Muscle layer of duodenum (tissue), 2 donors: ENCODE measurements around the gene RELN.

Experiments
- H3K27ac ChIP-seq: one replicate; pipeline ENCODE4 v1.7.0; 2013; ENCODE audit warnings: mild to moderate bottlenecking, low read length
- H3K27me3 ChIP-seq: one replicate; pipeline ENCODE4 v1.7.0; 2013; ENCODE audit warnings: low read depth, mild to moderate bottlenecking, control low read depth, low read length
- H3K36me3 ChIP-seq, 2 donors: one replicate each; pipeline ENCODE4 v1.7.0; 2013; ENCODE audit warnings: low read length in 2 of 2, control low read depth in 1 of 2, mild to moderate bottlenecking in 1 of 2; ENCODE audit not compliant: insufficient read depth in 2 of 2, control insufficient read depth in 1 of 2
- H3K4me1 ChIP-seq, 2 donors: one replicate each; pipeline ENCODE4 v1.7.0; 2013; ENCODE audit warnings: low read length in 2 of 2, mild to moderate bottlenecking in 2 of 2, control low read depth in 1 of 2, moderate library complexity in 1 of 2; ENCODE audit not compliant: insufficient read depth in 2 of 2, control insufficient read depth in 1 of 2
- H3K4me3 ChIP-seq, 2 donors: one replicate each; pipeline ENCODE4 v1.7.0; 2013; ENCODE audit warnings: low read length in 2 of 2, low read depth in 1 of 2, mild to moderate bottlenecking in 1 of 2
- H3K9me3 ChIP-seq, 2 donors: one replicate each; pipeline ENCODE4 v1.7.0; 2013; ENCODE audit warnings: low read length in 2 of 2, control low read depth in 1 of 2, mild to moderate bottlenecking in 1 of 2; ENCODE audit not compliant: control insufficient read depth in 1 of 2
- donor health status: healthy.

RELN gene

GRCh38 chr7:103691291-103691690, 298.2 kb downstream of the RELN start:
- Histone ChIP-seq H3K4me3 (no peak overlapping the region), H3K27ac (no peak overlapping the region), H3K27me3 (no peaks in the 10 kb centered on the region), H3K4me1 (no peaks in the 10 kb centered on the region), H3K9me3 (no peaks in the 10 kb centered on the region), H3K36me3 (no peaks in the 10 kb centered on the region)

- H3K36me3 ChIP-seq: no peaks in the 10 kb centered on the region
- H3K4me3 ChIP-seq: no peak overlapping the region
- no peaks in the 10 kb centered on the region for H3K9me3 ChIP-seq
- no peaks in the 10 kb centered on the region for H3K27me3 ChIP-seq
- H3K4me1 ChIP-seq: no peaks in the 10 kb centered on the region
- no peak overlapping the region for H3K27ac ChIP-seq
Measured at GRCh38 chr7:103690242-103690974, 299.1 kb downstream of the RELN start.

GRCh38 chr7:103689255-103689654, 300.2 kb downstream of the RELN start:
- H3K36me3 ChIP-seq: no peaks in the 10 kb centered on the region
- no peaks in the 10 kb centered on the region for H3K9me3 ChIP-seq
- H3K27me3 ChIP-seq: no peaks in the 10 kb centered on the region
- no peak overlapping the region for H3K27ac ChIP-seq
- H3K4me3 ChIP-seq: no peak overlapping the region
- H3K4me1 ChIP-seq: no peaks in the 10 kb centered on the region

- H3K27me3 ChIP-seq: no peaks in the 10 kb centered on the region
- no peak overlapping the region for H3K27ac ChIP-seq
- H3K4me3 ChIP-seq: no peak overlapping the region
- no peaks in the 10 kb centered on the region for H3K9me3 ChIP-seq
- H3K4me1 ChIP-seq: no peaks in the 10 kb centered on the region
- no peaks in the 10 kb centered on the region for H3K36me3 ChIP-seq
Measured at GRCh38 chr7:103687951-103688350, 301.5 kb downstream of the RELN start.

- Histone ChIP-seq H3K27ac (no peak overlapping the region), H3K27me3 (no peaks in the 10 kb centered on the region), H3K9me3 (no peaks in the 10 kb centered on the region), H3K4me1 (no peaks in the 10 kb centered on the region), H3K4me3 (no peak overlapping the region), H3K36me3 (no peaks in the 10 kb centered on the region)
Measured at GRCh38 chr7:103687272-103687671, 302.2 kb downstream of the RELN start.

- Histone ChIP-seq H3K27ac (no peak overlapping the region), H3K4me3 (no peak overlapping the region), H3K27me3 (no peaks in the 10 kb centered on the region), H3K36me3 (no peaks in the 10 kb centered on the region), H3K9me3 (no peaks in the 10 kb centered on the region), H3K4me1 (no peaks in the 10 kb centered on the region)
Measured at GRCh38 chr7:103686763-103687162, 302.7 kb downstream of the RELN start.

- H3K4me1 ChIP-seq: no peaks in the 10 kb centered on the region
- no peaks in the 10 kb centered on the region for H3K36me3 ChIP-seq
- no peaks in the 10 kb centered on the region for H3K27me3 ChIP-seq
- H3K27ac ChIP-seq: no peak overlapping the region
- H3K4me3 ChIP-seq: no peak overlapping the region
- no peaks in the 10 kb centered on the region for H3K9me3 ChIP-seq
Measured at GRCh38 chr7:103686064-103686463, 303.4 kb downstream of the RELN start.

GRCh38 chr7:103685646-103686045, 303.8 kb downstream of the RELN start:
- Histone ChIP-seq H3K36me3 (no peaks in the 10 kb centered on the region), H3K4me1 (no peaks in the 10 kb centered on the region), H3K9me3 (no peaks in the 10 kb centered on the region), H3K27ac (no peak overlapping the region), H3K27me3 (no peaks in the 10 kb centered on the region), H3K4me3 (no peak overlapping the region)

GRCh38 chr7:103683348-103683747, 306.1 kb downstream of the RELN start:
- H3K9me3 ChIP-seq: no peaks in the 10 kb centered on the region
- no peaks in the 10 kb centered on the region for H3K36me3 ChIP-seq
- no peaks in the 10 kb centered on the region for H3K27me3 ChIP-seq
- no peak overlapping the region for H3K27ac ChIP-seq
- no peaks in the 10 kb centered on the region for H3K4me1 ChIP-seq
- H3K4me3 ChIP-seq: no peak overlapping the region

- H3K27ac ChIP-seq: no peak overlapping the region
- H3K36me3 ChIP-seq: no peaks in the 10 kb centered on the region
- no peaks in the 10 kb centered on the region for H3K4me1 ChIP-seq
- no peaks in the 10 kb centered on the region for H3K9me3 ChIP-seq
- no peak overlapping the region for H3K4me3 ChIP-seq
- no peaks in the 10 kb centered on the region for H3K27me3 ChIP-seq
Measured at GRCh38 chr7:103680161-103681144, 309.0 kb downstream of the RELN start.
